GM12891 (cell line): ENCODE data around the gene PLEKHG1.

Experiments
- DNase-seq: peaks from one replicate; pipeline ENCODE4 v3.0.0; 2011; ENCODE audit warnings: low spot score; ENCODE audit not compliant: insufficient read length
- FAIRE-seq: peaks from 2 replicates; lab custom pipeline; 2011; peaks lifted over from hg19 to GRCh38; lab: Jason Lieb, UNC
- PAX5 ChIP-seq: IDR thresholded peaks from 2 replicates; pipeline ENCODE4 v1.6.1; 2011; ENCODE audit warnings: low read length, moderate library complexity, mild to moderate bottlenecking; ENCODE audit not compliant: insufficient read depth, severe bottlenecking
- POLR2A ChIP-seq: IDR thresholded peaks from 2 replicates; pipeline ENCODE4 v1.6.1; 2011; ENCODE audit warnings: low read depth, low read length, control low read depth
- POLR2AphosphoS5 ChIP-seq: IDR thresholded peaks from 2 replicates; pipeline ENCODE4 v1.6.1; 2011; ENCODE audit warnings: low read depth, low read length, control low read depth
- POU2F2 ChIP-seq: IDR thresholded peaks from 2 replicates; pipeline ENCODE4 v1.6.1; 2011; ENCODE audit warnings: low read depth, mild to moderate bottlenecking, control low read depth, low read length, moderate library complexity
- SPI1 ChIP-seq: IDR thresholded peaks from 2 replicates; pipeline ENCODE4 v1.6.1; 2011; ENCODE audit warnings: low read depth, low read length, control low read depth
- TAF1 ChIP-seq: IDR thresholded peaks from 2 replicates; pipeline ENCODE4 v1.6.1; 2011; ENCODE audit warnings: low read depth, low read length, control low read depth

PLEKHG1 gene

DNA sequence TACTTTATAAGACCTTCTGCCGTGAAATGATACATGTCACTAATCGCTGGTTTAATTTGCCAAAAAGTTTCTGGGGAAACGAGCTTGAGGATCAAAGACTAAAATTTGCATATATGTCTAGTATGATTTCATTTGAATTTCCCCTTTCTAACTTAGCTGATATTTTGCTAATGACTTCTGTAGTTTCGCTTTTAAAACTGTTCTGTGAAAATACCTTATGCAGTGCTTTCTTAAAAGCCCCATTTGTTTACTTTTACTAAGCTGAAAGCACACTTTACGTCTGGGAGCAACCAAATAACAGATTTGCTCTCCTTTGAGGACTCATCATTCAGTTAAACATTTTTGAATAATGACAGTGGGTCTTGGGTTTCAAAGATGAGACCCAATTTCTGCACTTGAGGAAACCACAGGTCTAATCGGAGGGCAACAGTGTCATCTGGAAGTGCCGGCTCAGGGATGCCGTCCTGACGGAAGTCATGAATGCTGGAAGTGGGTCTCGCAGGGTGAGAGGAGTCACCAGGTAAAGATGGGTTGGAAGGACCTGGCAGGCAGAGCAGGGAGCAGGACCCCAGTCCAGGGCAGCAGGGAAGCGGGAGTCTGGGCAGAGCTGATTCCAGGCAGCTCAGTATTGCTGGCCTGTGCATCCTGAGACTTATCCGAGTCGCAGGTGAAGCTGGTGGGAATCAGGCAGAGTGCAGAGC lies 33.2 kb downstream of the PLEKHG1 start:
- DNase-seq (no peak), FAIRE-seq (peak; percentile 78)
- TF ChIP-seq SPI1, result peak; percentile 14; the same call in 1 of the 2 replicates
- TF ChIP-seq POLR2A, result no peak
- TF ChIP-seq POU2F2, result 0 out of 2 replicates have a peak, but pooled peaks have one; percentile 13

GRCh38 chr6:150633486-150633834 lies 33.8 kb downstream of the PLEKHG1 start:
- DNase-seq (no peak), FAIRE-seq (peak; percentile 51)
- no peak for TF ChIP-seq PAX5
- TF ChIP-seq TAF1, result no peak
- no peak for TF ChIP-seq POLR2AphosphoS5
- no peak for TF ChIP-seq POLR2A
- TF ChIP-seq SPI1, result no peak
- no peak for TF ChIP-seq POU2F2

GRCh38 chr6:150634176-150634963 lies 34.7 kb downstream of the PLEKHG1 start:
- FAIRE-seq, result no peak
- no peak for DNase-seq

GRCh38 chr6:150634964-150635292 lies 35.2 kb downstream of the PLEKHG1 start:
- DNase-seq (no peak), FAIRE-seq (no peak)
- TF ChIP-seq POLR2AphosphoS5 (no peak), SPI1 (no peak), POLR2A (no peak), TAF1 (no peak), PAX5 (no peak), POU2F2 (no peak)

More at GRCh38 chr6:150634176-150634963, 34.7 kb downstream of the PLEKHG1 start:
- no peak for TF ChIP-seq PAX5
- no peak for TF ChIP-seq TAF1
- no peak for TF ChIP-seq POLR2AphosphoS5
- TF ChIP-seq POU2F2, result no peak
- no peak for TF ChIP-seq POLR2A
- no peak for TF ChIP-seq SPI1

GRCh38 chr6:150635906-150636514 lies 36.3 kb downstream of the PLEKHG1 start:
- TF ChIP-seq POLR2A, result no peak
- TF ChIP-seq PAX5, result no peak
- no peak for TF ChIP-seq POU2F2
- TF ChIP-seq SPI1, result no peak
- TF ChIP-seq TAF1, result no peak
- TF ChIP-seq POLR2AphosphoS5, result no peak
- DNase-seq (no peak), FAIRE-seq (peak; percentile 13)

DNA sequence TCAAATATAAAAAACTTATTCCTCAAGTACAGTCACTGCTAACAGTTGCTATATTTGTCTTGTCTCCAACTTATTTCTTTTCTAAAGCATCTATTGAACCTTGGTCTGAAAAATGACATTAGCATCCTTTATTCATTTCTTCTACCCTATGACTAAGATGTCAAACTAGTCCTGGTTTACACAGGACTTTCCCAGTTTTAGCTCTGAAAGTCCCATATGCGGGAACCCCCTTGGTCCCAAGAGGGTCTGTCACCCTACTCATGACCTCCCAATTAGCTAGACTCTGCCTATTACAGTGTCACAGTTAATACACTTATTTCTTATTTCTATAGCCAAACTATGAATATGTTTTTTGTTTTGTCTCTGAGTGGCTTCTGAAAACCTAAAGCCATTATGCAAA lies 37.1 kb downstream of the PLEKHG1 start:
- no peak for DNase-seq
- FAIRE-seq, result peak; percentile 38
- TF ChIP-seq POU2F2 (0 out of 2 replicates have a peak, but pooled peaks have one; percentile 14), SPI1 (no peak)

DNA sequence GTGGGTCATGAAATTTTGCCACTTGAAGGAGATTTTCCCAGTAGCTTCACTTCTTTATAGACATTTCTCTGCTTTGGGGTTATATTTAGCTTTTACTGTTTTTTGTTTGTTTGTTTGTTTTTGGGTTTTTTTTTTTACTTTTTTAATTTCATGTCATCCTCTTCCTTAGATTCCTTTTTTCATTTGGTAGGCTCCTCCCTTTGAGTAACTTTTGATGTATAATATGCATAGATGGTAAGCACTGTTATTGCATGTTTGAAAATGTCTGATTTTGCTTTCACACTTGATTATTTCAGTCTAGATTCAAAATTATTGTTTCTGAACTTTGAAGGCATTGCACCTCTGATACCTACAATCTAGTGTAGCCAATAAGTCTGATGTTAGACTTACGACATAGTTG lies 37.6 kb downstream of the PLEKHG1 start:
- no peak for DNase-seq
- FAIRE-seq, result no peak
- TF ChIP-seq POLR2A (no peak), TAF1 (no peak), POU2F2 (no peak), POLR2AphosphoS5 (no peak), PAX5 (no peak), SPI1 (no peak)

DNA sequence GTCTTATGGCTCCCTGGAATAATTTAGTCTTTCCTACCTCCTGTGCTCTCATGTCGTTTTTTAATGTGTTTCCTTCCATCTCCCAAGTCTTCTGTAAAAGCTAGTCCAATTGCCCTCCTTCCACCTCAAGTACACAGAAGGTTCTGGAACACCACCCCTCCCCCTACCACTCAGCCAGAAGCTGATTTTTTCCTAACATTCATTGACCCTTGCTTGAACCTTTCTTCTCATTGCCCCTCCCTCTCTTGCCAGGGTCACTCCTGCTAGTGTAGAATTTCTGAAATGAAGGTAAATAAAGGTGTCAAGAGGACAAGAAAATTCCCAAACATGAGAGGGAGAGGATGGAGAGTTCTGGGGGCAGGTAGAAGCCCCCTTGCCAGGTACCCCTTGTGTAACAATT lies 38.6 kb downstream of the PLEKHG1 start:
- no peak for FAIRE-seq
- DNase-seq, result no peak
- no peak for TF ChIP-seq SPI1

GRCh38 chr6:150638765-150639164 lies 39.1 kb downstream of the PLEKHG1 start:
- TF ChIP-seq SPI1 (no peak), TAF1 (no peak), POLR2AphosphoS5 (no peak), POU2F2 (no peak), PAX5 (no peak)
- FAIRE-seq (no peak), DNase-seq (no peak)
